ENCODE measurements around the gene PDE9A. TPM values are rescaled to one million over a fixed set of nuclear protein-coding genes. Genes with fewer than 3 reads are reported as not detected.

The PDE9A gene
- total and polyA plus RNA-seq, 2 donors (not counting 3 experiments of a cell fraction or from before 2014, with no cell fraction given) = 0.28 to 2.2 TPM

DNA sequence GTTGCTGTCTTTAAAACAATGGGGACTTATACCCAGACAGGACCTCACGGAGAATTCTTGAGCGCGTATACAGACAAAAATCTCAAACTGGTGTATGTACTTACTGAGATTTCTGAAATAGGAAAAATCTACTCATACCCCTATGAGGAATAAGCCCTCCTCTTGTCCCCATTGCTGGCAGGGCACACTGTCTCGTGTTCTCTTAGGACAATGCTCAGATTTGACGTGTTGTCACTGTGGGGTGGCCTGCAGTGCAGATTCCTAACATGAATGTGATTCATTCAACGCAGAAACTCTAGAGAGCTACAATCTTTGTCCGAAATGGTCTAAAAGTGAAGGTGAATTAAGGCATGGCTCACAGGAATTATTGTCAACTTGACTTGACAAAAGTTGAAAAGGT lies 31.1 kb upstream of the PDE9A start:
- no peak overlapping the region for H3K4me3 ChIP-seq (replicated peaks in 1 of 3; ENCODE audit: insufficient read depth in 1 of 3, low read depth in 1 of 3, low read length in 3 of 3)
- H2AFZ ChIP-seq (ENCODE audit: low read depth, low read length) = no peak overlapping the region
- intact Hi-C loops (cut with micrococcal nuclease) (no loop called here), dilution Hi-C loops (cut with MboI; ENCODE audit: extremely low pct_ligation_motif_present, low sequenced_read_pairs) (no loop called here)
- no peak overlapping the region for H3K27ac ChIP-seq (ENCODE audit: insufficient read depth, low read depth, low read length)
- no TSS peak for BruUV-seq (replicated peaks)
- TF ChIP-seq POLR2A (IDR thresholded peaks at IDR 0.05; ENCODE audit: low read depth, low read length) = no peak
- CTCF ChIA-PET = no interaction called here
- no peak overlapping the region for H3K4me2 ChIP-seq (ENCODE audit: insufficient read depth, low read length)
- no peaks in the 10 kb centered on the region for H3K36me3 ChIP-seq (ENCODE audit: control insufficient read depth in 2 of 2, extremely low read depth in 1 of 2, insufficient read depth in 2 of 2, low read length in 2 of 2)
- no peaks in the 10 kb centered on the region for H3K79me2 ChIP-seq (ENCODE audit: control insufficient read depth, insufficient read depth, low read length)
- peaks cover 0 to 1% of the 10 kb centered on the region in 2 experiments for H3K27me3 ChIP-seq (ENCODE audit: control insufficient read depth in 2 of 2, insufficient read depth in 2 of 2, low read length in 2 of 2)
- no peaks in the 10 kb centered on the region for H4K20me1 ChIP-seq (replicated peaks; ENCODE audit: control insufficient read depth, extremely low read depth, insufficient read depth, low read length)
- no peak for DNase-seq (ENCODE audit: low read depth, low spot score)
- no peaks in the 10 kb centered on the region for H3K9me3 ChIP-seq (replicated peaks; ENCODE audit: control insufficient read depth, insufficient read depth, low read length)
- H3K9ac ChIP-seq (replicated peaks; ENCODE audit: extremely low read depth, insufficient read depth, low read length) = no peak overlapping the region
- POLR2A ChIA-PET = no interaction called here
- H3K4me1 ChIP-seq (ENCODE audit: control insufficient read depth, extremely low read depth, insufficient read depth, low read length) = no peaks in the 10 kb centered on the region
- FAIRE-seq = no peak
- no peaks in the 10 kb centered on the region for H3K9me1 ChIP-seq (replicated peaks; ENCODE audit: control insufficient read depth, extremely low read depth, insufficient read depth, low read length)

GRCh38 chr21:42623694-42624093 lies 29.7 kb upstream of the PDE9A start:
- CTCF ChIA-PET = no interaction called here
- dilution Hi-C loops (cut with MboI; ENCODE audit: extremely low pct_ligation_motif_present, low sequenced_read_pairs) = no loop called here

More at GRCh38 chr21:42623694-42624093, 29.7 kb upstream of the PDE9A start:
- POLR2A ChIA-PET = no interaction called here
- intact Hi-C loops (cut with micrococcal nuclease) = no loop called here
- H3K79me2 ChIP-seq (ENCODE audit: control insufficient read depth, insufficient read depth, low read length) = no peaks in the 10 kb centered on the region
- FAIRE-seq (no peak), DNase-seq (ENCODE audit: low read depth, low spot score) (no peak)
- H3K9me3 ChIP-seq (replicated peaks; ENCODE audit: control insufficient read depth, insufficient read depth, low read length) = no peaks in the 10 kb centered on the region
- no peak overlapping the region for H3K4me3 ChIP-seq (replicated peaks in 1 of 3; ENCODE audit: insufficient read depth in 1 of 3, low read depth in 1 of 3, low read length in 3 of 3)
- H3K27ac ChIP-seq (ENCODE audit: insufficient read depth, low read depth, low read length) = no peak overlapping the region
- H3K4me1 ChIP-seq (ENCODE audit: control insufficient read depth, extremely low read depth, insufficient read depth, low read length) = no peaks in the 10 kb centered on the region
- no peaks in the 10 kb centered on the region for H4K20me1 ChIP-seq (replicated peaks; ENCODE audit: control insufficient read depth, extremely low read depth, insufficient read depth, low read length)
- no peak overlapping the region for H3K9ac ChIP-seq (replicated peaks; ENCODE audit: extremely low read depth, insufficient read depth, low read length)
- no TSS peak for BruUV-seq (replicated peaks)
- no peaks in the 10 kb centered on the region for H3K36me3 ChIP-seq (ENCODE audit: control insufficient read depth in 2 of 2, extremely low read depth in 1 of 2, insufficient read depth in 2 of 2, low read length in 2 of 2)
- peaks cover 0 to 1% of the 10 kb centered on the region in 2 experiments for H3K27me3 ChIP-seq (ENCODE audit: control insufficient read depth in 2 of 2, insufficient read depth in 2 of 2, low read length in 2 of 2)
- H3K4me2 ChIP-seq (ENCODE audit: insufficient read depth, low read length) = no peak overlapping the region
- TF ChIP-seq POLR2AphosphoS5 (IDR thresholded peaks at IDR 0.05; ENCODE audit: insufficient read depth, low read depth, low read length) (no peak), MAX (IDR thresholded peaks at IDR 0.05; ENCODE audit: insufficient read depth, insufficient read length) (no peak), GATA2 (IDR thresholded peaks at IDR 0.05; ENCODE audit: insufficient read depth, insufficient read length, low read depth, low read length) (no peak), FOS (IDR thresholded peaks at IDR 0.05; ENCODE audit: borderline replicate concordance, insufficient read depth, low read length) (no peak), EZH2 (IDR thresholded peaks at IDR 0.05; ENCODE audit: borderline replicate concordance, low read depth, low read length, severe bottlenecking) (no peak), POLR2A (IDR thresholded peaks at IDR 0.05; ENCODE audit: low read depth, low read length) (no peak), JUN (IDR thresholded peaks at IDR 0.05; ENCODE audit: borderline replicate concordance, insufficient read depth, insufficient read length, low read depth) (no peak), MYC (IDR thresholded peaks at IDR 0.05; ENCODE audit: low read depth, low read length) (no peak)
- TF ChIP-seq, protein P1, sequence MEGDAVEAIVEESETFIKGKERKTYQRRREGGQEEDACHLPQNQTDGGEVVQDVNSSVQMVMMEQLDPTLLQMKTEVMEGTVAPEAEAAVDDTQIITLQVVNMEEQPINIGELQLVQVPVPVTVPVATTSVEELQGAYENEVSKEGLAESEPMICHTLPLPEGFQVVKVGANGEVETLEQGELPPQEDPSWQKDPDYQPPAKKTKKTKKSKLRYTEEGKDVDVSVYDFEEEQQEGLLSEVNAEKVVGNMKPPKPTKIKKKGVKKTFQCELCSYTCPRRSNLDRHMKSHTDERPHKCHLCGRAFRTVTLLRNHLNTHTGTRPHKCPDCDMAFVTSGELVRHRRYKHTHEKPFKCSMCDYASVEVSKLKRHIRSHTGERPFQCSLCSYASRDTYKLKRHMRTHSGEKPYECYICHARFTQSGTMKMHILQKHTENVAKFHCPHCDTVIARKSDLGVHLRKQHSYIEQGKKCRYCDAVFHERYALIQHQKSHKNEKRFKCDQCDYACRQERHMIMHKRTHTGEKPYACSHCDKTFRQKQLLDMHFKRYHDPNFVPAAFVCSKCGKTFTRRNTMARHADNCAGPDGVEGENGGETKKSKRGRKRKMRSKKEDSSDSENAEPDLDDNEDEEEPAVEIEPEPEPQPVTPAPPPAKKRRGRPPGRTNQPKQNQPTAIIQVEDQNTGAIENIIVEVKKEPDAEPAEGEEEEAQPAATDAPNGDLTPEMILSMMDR (IDR thresholded peaks at IDR 0.05; ENCODE audit: extremely low read depth in 1 of 2, insufficient read depth in 1 of 2, low read depth in 1 of 2, low read length in 2 of 2) = no peak
- H2AFZ ChIP-seq (ENCODE audit: low read depth, low read length) = no peak overlapping the region
- H3K9me1 ChIP-seq (replicated peaks; ENCODE audit: control insufficient read depth, extremely low read depth, insufficient read depth, low read length) = no peaks in the 10 kb centered on the region
